HG03457 (cell line): ENCODE data around the gene PPP1R13L.
"Not testable (repeated sequence)": the region's sequence is repeated elsewhere in the genome, so short reads cannot be mapped to it uniquely, and the experiment has no call there.

Experiments used
- ATAC-seq: cut with Tn5 transposase; IDR thresholded peaks from one replicate; pipeline ENCODE4 v1.9.1; 2021; ENCODE audit warnings: moderate number of reproducible peaks; ENCODE audit not compliant: unreplicated experiment

The PPP1R13L gene

DNA sequence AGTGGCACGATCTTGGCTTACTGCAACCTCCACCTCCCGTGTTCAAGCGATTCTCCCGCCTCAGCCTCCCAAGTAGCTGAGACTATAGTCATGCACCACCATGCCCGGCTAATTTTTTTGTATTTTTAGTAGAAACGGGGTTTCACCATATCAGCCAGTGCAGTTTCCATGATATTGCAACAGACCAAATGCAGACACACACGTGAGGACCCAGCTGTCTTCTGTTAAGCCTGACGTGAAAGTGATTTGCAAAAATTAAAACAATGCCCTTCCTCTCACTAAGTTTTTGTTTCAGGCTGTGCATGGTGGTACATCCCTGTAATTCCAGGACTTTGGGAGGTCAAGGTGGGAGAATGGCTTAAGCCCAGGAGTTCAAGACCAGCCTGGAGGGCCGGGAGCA is 26.1 kb upstream of the PPP1R13L start:
- ATAC-seq = not testable (repeated sequence)

DNA sequence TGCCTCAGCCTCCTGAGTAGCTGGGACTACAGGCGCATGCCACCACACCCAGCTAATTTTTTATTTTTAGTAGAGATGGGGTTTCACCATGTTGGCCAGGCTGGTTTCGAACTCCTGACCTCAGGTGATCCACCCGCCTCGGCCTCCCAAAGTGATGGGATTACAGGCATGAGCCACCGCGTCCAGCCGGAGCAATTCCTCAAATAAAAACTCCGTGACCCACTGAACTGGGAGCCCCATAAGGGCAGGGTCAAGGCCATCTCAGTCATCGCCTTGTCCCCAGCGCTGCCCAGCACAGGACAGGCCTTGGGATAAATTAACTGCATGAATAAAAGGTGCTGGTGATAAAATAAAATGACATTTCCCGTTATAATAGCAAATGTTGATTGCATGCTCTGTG is 25.0 kb upstream of the PPP1R13L start:
- not testable (repeated sequence) for ATAC-seq

DNA sequence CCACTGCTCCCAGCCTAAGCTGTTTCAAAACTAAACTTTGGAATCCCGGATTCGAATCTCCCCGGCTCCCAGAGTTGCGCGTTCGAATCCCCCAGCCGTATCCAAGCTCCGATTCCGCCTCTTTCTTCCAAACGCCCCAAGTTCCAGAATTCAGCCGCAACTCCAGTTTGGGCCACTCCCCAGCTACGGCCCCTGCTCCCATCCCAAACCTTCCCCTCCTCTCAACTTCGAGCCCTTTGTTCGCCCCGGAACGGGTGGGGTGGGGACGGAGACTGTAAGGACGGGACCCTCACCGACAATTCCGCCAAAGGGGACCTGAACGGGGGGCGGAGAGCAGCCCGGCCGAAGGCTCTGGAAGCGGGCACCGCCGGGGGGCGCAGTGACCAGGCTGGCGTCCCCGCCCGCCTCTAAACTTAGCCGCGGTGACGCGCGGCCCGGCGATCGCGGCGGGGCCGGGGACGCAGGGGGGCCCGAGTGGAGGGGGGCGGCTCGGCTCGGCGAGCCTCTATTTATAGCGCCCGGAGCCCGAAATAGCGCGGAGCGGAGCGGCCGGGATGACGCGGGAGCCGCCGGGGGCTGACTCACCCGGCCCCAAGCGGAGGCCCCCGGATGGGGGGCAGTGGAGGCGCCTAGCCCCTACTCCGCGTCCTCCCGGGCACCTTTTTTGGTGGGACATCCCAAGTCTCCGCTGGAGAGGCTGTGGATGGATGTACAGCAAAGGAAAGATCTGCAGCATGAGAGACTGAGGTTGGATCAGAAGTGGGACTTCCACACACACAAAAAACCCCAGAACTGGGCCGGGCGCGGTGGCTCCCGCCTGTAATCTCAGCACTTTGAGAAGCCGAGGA is 23.7 kb upstream of the PPP1R13L start:
- ATAC-seq = no peak

DNA sequence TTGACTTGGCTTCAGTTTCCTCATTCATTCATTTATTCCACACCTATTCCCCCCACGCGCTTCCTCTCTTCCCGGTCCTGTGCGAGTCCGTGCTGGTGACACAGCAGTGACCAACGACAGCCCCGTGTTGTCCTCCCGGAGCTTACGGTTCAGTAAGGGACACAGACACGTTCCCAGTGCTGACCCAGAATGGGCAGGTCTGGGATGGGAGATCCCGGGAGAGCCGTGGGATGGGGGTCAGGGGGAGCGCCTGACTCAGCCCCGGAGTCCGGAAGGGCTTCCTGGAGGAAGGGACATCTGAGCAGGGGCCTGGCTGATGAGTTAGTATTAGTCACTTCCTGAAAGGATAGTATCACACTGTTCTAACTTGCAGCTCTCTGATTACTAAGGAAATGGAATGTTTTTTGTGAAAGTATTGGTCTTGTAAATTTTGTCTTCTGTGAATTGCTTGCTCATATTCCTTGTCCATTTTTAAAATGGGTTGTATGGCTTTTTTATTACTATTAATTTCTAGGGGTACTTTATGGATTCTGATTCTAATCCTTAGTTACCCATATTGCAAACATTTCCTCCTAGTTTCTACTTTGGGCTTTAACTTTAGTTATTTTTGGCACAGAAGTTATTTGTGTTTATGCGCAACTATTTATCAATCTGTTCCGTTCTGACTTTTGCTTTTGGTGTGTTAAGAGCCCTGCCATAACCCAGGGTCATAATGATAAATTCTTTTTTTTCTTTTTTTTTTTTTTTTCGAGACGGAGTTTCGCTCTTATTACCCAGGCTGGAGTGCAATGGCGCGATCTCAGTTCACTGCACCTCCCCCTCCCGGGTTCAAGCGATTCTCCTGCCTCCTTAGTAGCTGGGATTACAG is 19.6 kb upstream of the PPP1R13L start:
- ATAC-seq = no peak

DNA sequence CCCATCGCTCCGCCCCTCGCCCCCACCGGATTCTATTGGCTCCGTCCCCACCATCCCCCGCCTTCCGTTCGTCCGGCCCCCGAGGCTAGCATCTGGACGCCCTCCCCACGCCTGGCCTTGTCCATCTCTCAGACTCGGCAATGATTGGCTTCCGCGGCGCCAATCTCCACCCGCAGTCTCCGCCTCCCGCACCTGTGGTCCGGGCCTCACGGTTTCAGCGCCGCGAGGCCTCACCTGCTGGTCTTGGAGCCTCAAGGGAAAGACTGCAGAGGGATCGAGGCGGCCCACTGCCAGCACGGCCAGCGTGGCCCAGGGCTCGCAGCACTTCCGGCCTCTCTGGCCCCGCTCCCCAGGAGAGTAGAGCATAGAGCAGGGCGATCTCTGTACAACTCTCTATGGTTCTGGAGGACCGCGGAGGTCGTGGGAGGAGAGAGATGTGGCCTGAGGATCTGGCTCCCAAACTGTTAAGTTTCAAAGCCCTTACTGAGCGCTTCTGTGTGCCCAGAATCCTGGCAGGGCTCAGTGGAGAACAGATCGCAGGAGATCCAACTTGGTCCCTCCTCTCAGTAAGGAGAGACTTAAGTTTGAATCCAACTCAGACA is 18.8 kb upstream of the PPP1R13L start, which contains the start of gene ERCC1:
Gene ERCC1, minus strand, starts transcription at position 329 of the 602 bp plus-strand sequence. CDS start 543 bp downstream, outside the sequence.
- ATAC-seq = peak; percentile 39

DNA sequence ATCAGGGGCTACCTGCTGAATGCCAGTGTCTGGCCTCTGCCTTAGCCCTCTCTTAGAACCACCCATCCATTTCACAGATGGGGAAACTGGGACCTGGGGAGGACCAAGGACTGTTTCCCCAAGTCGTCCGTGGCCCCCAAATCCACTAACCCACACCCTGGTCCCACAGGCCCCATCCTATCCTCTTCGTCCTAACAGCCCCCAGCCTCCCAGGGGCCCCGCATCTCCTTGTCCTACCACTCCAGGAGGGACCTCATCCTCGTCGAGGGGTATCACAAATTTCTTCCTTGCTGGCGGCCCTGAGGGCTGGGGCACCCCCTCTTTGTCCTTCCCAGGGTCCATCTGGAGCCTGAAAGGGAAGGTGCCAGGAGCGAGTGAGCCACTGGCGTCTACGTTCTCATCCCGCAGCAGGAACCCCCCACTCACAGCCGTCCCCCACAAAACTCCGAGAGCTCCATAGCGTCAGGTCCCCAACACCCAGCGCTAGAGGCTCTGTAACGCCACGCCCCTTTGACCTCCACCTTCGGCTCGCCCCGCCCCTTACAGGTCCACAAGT is 18.2 kb upstream of the PPP1R13L start:
- no peak for ATAC-seq

DNA sequence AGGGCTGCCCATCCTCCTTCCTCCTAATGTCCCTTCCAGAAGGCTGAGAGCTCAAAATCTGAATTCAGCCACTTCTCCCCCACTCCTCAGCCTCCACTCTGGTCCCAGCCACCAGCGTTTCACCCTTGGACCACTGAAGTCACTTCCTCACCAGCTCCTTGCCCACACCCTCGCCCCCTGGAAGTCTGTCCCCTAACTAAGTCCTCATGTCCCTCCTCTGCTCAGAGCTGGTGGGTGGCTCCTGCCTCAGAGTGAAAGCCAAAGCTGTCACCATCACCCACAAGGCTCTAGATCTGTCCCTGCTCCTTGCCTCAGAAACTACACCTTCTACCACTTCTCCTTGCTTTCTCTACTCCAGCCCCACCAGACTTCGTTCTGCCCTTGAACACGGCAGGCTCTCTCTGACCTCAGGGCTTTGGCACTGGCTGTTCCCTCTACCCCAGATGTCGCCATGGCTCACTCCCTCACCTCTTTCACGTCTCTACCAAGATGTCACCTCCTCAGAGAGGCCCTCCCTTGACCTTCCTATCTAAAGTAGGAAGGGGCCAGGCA is 17.2 kb upstream of the PPP1R13L start:
- ATAC-seq = no peak

DNA sequence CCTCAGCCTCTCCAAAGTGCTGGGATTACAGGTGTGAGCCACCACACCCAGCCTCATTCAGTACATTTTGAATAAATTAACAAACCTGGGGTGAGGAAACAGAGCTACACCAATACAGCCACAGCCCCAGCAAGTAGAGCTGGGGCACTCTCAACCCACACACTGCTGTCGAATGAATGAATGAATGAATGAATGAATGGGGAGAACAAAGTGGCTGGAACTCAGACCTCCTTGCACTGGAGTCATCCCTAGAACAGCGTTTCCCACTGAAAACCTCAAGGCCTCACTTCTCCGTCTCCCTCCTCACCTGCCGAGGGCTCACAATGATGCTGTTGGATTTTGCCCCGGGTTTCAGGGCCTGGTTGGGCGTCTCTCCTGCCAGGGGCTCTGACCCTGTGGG is 16.0 kb upstream of the PPP1R13L start:
- no peak for ATAC-seq

DNA sequence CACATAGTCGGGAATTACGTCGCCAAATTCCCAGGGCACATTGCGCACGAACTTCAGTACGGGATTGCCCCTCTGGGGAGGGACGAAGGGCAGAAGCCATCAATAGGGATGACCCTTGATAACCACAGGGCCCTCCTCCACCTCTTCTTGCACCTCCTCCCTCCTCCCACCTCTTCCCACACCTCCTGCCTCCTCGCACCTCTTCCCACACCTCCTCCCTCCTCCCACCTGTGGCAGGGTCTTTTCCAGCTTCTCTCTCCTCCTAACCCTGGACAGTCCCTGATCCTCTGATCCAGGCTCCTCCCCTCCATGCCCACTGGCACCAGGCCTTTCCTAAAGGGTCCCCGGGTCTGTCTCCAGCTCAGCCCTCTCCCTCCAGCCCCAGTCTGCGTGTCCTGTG is 15.5 kb upstream of the PPP1R13L start:
- no peak for ATAC-seq

DNA sequence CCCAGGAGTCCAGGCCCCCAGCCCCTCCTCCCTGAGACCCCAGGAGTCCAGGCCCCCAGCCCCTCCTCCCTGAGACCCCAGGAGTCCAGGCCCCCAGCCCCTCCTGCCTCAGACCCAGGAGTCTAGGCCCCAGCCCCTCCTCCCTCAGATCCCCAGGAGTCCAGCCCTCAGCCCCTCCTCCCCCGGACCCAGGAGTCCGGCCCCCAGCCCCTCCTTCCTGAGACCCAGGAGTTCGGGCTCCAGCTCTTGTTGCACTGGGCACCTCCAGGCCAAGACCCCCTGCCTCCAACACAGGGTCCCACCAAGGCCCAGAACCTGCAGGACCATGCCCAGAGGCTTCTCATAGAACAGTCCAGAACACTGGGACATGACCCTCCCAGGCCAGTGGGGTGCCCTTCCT is 15.0 kb upstream of the PPP1R13L start:
- no peak for ATAC-seq

DNA sequence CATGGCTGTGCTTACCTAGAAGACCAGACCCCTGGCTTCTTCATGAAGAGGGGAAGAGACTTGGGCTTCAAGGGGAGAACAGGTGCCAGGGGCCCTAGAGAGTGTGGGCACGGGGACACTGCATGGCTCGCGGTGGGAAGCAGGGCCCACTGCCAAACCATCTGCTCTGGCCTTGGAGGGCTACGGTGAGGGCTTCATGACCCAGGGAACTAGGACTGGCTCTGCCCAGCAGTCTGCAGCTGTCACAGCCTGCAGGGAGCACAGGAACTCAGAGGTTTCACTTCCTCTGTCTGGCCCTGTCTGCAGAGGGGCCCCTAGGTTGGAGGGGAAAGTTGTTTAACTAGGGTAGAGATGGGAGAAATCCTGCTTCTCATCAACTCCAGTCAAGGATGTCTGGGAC is 14.5 kb upstream of the PPP1R13L start:
- no peak for ATAC-seq

DNA sequence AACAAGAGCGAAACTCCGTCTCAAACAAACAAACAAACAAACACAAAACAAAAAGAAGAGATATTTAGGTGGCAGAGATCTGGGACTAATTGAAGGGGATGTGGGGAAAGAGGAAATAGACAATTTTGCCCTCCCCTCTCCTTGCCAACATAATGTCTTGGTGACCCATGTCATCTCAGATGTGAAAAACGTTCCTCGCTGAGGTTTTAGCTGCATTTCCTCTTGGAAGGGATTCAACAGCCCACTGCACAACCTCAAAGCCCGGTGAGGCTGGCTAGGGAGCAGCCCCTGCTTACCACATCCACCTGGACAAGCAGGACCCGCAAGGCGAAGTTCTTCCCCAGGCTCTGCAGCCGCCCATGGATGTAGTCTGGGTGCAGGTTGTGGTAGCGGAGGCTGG is 13.9 kb upstream of the PPP1R13L start:
- no peak for ATAC-seq

DNA sequence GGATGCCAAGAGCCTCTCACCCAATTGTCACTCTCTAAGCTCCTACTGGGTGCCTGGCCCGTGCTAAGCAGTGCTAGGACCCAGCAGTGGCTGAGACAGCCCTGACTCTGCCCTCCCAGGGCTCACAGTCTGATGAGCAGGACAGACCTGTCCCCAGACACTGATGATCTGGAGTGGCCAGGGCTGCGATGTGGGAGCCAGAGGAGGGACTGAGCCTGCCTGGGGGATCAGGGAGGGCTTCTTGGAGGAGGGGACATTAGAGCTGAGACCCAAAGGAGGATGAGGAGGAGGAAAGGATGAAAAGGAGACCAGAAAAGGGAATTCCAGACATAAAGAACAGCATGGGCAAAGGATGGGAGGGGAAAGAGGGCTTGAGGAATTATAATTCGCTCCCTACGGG is 12.3 kb upstream of the PPP1R13L start:
- ATAC-seq = no peak

DNA sequence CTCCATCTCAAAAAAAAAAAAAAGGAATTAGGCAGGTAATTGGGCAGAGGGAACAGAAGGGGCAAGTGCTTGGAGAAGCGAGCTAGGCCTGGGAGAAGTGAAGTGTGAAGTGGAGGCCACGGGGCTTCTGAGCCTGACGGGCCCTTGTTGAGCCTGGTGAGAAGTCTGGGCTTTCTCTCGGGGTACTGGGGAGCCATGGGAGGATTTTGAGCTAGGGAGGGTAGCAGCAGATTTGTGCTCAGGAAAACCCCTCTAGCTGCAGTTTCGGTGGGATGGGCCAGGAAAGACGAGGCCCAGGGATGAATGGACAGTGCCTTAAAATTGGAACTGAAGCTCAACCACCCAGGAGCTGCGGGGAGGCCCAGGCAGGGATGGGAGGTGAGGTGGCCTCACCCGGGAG is 9.6 kb upstream of the PPP1R13L start:
- no peak for ATAC-seq

DNA sequence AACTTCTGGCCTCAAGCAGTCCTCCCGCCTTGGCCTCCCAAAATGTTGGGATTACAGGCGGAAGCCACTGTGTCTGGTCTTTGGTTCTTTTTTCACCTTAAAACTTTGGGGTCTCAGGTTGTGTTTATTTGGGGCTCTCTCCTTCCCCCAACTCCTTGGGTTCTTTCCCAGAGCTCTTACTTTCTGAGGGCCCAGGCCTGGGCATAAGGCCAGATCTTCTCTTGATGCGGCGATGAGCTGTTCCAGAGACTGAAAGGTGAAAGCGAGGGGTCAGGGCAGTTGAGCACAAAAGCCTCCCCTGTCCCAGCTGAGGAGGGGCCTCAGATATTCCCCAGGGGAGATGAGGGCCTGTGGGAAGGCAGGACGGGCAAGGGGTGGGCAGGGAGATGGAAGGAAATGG is 8.6 kb upstream of the PPP1R13L start:
- no peak for ATAC-seq

DNA sequence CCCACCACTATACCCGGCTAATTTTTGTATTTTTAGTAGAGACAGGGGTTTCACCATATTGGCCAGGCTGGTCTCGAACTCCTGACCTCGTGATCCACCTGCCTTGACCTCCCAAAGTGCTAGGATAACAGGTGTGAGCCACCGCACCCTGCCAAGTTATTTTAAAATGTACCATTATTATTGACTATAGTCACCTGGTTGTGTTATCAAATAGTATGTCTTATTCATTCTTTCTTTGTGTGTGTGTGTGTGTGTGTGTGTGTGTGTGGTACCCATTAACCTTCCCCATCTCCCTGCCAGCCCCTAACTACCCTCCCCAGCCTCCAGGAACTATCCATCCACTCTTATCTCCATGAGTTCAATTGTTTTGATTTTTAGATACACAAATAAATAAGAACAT is 5.5 kb upstream of the PPP1R13L start:
- ATAC-seq = not testable (repeated sequence)

DNA sequence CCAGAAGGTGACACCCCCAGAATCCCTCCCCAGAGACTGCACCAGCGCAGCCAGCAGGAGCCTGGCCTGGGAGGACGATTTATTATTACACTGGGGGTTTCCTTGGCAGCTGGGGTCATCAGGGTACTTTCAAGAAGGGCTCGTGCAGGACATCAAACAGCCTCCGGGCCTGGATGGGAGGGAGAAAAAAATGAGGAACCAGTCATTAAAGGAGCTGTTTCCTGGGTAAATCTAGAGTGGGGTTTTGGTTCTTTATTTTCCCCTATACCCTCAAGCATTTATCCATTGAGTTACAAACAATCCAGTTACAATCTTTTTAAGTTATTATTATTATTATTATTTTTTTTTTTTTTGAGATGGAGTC is 4.7 kb upstream of the PPP1R13L start:
- no peak for ATAC-seq

DNA sequence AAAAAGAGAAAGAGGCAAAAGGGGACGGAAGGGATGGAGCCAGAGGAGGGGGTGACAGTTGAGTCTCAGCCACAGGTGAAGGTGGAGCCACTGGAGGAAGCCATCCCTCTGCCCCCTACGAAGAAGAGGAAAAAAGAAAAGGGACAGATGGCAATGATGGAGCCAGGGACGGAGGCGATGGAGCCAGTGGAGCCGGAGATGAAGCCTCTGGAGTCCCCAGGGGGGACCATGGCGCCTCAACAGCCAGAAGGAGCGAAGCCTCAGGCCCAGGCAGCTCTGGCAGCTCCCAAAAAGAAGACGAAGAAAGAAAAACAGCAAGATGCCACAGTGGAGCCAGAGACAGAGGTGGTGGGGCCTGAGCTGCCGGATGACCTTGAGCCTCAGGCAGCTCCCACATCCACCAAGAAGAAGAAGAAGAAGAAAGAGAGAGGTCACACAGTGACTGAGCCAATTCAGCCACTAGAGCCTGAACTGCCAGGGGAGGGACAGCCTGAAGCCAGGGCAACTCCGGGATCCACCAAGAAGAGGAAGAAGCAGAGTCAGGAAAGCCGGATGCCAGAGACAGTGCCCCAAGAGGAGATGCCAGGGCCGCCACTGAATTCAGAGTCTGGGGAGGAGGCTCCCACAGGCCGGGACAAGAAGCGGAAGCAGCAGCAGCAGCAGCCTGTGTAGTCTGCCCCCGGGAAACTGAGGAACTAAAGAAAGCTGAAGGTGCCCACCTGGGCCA is 4.1 kb upstream of the PPP1R13L start:
- ATAC-seq = no peak

DNA sequence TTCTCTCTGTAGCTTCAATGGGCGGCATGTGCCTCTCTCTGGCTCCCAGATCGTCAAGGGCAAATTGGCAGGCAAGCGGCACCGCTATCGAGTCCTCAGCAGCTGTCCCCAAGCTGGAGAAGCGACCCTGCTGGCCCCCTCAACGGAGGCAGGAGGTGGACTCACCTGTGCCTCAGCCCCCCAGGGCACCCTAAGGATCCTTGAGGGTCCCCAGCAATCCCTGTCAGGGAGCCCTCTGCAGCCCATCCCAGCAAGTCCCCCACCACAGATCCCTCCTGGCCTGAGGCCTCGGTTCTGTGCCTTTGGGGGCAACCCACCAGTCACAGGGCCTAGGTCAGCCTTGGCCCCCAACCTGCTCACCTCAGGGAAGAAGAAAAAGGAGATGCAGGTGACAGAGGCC is 3.3 kb upstream of the PPP1R13L start:
- no peak for ATAC-seq

DNA sequence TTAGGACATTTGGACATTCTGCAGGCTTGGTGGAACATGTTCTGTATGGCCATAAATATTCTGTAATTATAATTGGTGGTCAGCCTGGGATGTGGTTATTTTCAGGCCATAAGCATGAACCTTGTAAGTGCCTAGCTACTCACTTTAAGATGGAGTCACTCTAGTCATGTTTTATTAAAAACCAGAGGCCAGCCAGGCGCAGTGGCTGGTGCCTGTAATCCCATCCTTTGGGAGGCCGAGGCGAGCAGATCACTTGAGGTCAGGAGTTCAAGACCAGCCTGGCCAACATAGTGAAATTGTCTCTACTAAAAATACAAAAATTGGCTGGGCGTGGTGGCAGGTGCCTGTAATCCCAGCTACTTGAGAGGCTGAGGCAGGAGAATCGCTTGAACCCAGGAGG is 2.7 kb upstream of the PPP1R13L start:
- not testable (repeated sequence) for ATAC-seq

DNA sequence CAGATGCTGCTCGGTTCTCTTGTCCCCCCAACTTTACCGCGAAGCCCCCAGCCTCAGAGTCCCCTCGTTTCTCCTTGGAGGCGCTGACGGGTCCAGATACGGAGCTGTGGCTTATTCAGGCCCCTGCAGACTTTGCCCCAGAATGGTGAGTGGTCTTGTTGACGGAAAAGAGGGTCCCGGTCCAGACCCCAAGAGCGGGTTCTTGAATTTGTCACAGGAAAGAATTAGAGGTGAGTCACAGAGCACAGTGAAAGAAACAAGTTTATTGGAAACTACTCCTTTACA is 2.2 kb upstream of the PPP1R13L start:
- no peak for ATAC-seq
